ENCODE results near the gene MYH8. TPM values are rescaled to one million over a fixed set of nuclear protein-coding genes. Genes with fewer than 3 reads are reported as not detected.

The MYH8 gene
- total RNA-seq, 1 donor from 2014 or later: not detected

DNA sequence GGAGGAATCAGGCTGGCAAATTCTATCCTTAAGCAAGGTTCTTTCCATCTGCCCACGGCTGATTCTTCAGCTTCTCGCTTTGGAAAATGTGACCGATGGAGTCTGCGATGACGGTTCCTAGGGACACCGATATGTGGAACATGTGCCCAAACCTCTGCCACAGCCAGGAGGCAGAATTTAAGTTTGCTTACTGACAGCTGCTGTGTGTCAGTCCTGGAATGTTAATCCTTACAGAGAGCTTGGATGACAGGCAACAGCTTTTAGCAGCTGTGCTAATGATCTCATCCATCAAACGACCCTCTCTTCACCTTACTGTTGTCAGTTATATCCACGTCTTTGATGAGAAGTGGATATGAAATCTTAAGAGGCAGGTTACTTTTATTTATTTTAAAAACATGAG, 37.6 kb downstream of the MYH8 start:
- no peak overlapping the region for H3K4me3 Mint-ChIP-seq
- H3K9me3 Mint-ChIP-seq: peaks cover 4% of the 10 kb centered on the region
- H3K27me3 Mint-ChIP-seq (ENCODE audit: low read depth): no peaks in the 10 kb centered on the region
- TF ChIP-seq CTCF (IDR thresholded peaks at IDR 0.05; ENCODE audit: unreplicated experiment): no peak
- DNase-seq (ENCODE audit: low spot score in 2 of 2, unreplicated experiment in 2 of 2): no peak
- H3K27ac Mint-ChIP-seq: no peak overlapping the region
- H3K4me1 Mint-ChIP-seq: no peaks in the 10 kb centered on the region
- H3K36me3 Mint-ChIP-seq: peaks cover 2% of the 10 kb centered on the region

DNA sequence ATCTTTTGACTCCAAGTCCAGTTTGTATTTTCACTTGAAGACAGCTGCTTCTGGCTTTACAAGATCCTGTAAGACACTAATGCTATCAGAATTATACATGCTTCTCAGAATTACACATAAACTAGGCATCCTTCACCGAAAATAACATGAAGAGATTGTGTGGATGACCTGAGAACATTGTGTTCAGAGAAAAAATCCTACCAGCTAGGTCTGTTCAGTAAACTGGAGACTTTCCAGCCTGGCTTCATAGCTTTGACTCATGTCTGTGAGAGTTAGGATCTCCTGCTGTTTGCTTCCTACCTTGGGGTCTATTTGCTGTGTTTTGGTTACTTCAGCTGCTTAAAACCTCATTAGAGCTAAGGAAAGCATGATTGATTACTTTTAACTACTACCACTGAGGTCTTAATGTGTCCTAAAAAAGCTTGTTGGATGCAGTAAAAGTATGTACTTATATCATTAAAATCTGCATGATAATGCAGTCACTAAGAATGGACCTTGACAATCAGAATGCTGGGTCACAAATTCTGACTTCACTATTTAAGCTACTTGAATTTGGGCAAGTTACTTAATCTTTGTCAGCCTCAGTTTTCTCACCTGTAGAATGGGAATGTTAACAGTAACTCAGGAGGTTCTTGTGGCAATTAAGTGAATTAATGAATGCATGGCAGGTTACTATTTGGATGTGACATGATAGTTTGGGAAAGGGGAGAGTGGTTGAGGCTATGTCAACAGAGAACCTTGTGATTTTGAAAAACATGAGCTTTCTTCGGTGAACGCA, 40.9 kb downstream of the MYH8 start:
- DNase-seq (ENCODE audit: low spot score in 2 of 2, unreplicated experiment in 2 of 2): no peak
- no peak for TF ChIP-seq CTCF (IDR thresholded peaks at IDR 0.05; ENCODE audit: unreplicated experiment)
- H3K4me1 Mint-ChIP-seq: no peaks in the 10 kb centered on the region
- H3K27ac Mint-ChIP-seq: no peak overlapping the region
- no peak overlapping the region for H3K4me3 Mint-ChIP-seq
- H3K27me3 Mint-ChIP-seq (ENCODE audit: low read depth): no peaks in the 10 kb centered on the region
- no peaks in the 10 kb centered on the region for H3K9me3 Mint-ChIP-seq
- H3K36me3 Mint-ChIP-seq: no peaks in the 10 kb centered on the region

GRCh38 chr17:10372906-10373305, 48.8 kb downstream of the MYH8 start, which contains the start of gene MYH13:
TSS of gene MYH13 (minus strand) at chr17:10373006. CDS start at chr17:10364530, 8,476 bp downstream.
- H3K27me3 Mint-ChIP-seq (ENCODE audit: low read depth): peaks cover 30% of the 10 kb centered on the region
- no peak within 1 kb of the TSS for H3K4me3 Mint-ChIP-seq
- DNase-seq (ENCODE audit: low spot score in 2 of 2, unreplicated experiment in 2 of 2): no peak
- H3K27ac Mint-ChIP-seq: no peak within 1 kb of the TSS
- no peak for TF ChIP-seq CTCF (IDR thresholded peaks at IDR 0.05; ENCODE audit: unreplicated experiment)
- H3K9me3 Mint-ChIP-seq: no peaks in the 10 kb centered on the region
- H3K36me3 Mint-ChIP-seq: no peaks in the 10 kb centered on the region
- H3K4me1 Mint-ChIP-seq: no peaks in the 10 kb centered on the region

DNA sequence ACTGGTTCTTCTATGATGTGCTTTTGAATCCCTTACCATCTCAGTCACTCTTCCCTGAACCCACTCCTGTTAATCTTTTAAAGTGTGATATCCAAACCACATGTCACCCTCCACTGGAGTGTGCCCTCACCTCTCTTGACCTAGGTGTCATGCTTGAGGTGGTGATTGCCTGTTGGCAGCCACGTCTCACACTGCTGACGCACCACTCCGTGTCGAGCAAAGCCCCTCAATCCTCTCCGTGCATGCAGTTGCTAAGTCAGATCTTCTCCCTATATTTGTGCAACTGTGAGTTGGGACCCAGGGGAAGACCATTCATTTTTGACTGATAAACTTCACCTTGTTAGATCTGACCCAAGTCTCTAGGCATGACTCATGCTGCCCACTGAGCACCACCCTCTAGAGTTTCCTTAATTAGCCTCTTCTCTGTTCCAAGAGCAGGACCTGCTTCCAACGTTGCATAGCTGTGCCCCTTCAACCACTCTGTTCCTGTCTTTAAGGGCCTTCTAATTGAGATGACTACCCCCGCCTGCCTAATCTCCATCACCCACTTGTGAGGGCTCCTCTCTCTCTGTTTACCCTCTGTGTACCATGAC, 51.6 kb downstream of the MYH8 start:
- H3K27ac Mint-ChIP-seq: no peak overlapping the region
- no peaks in the 10 kb centered on the region for H3K36me3 Mint-ChIP-seq
- peaks cover 34% of the 10 kb centered on the region for H3K27me3 Mint-ChIP-seq (ENCODE audit: low read depth)
- no peak for DNase-seq (ENCODE audit: low spot score in 2 of 2, unreplicated experiment in 2 of 2)
- no peaks in the 10 kb centered on the region for H3K4me1 Mint-ChIP-seq
- no peak for TF ChIP-seq CTCF (IDR thresholded peaks at IDR 0.05; ENCODE audit: unreplicated experiment)
- no peaks in the 10 kb centered on the region for H3K9me3 Mint-ChIP-seq
- H3K4me3 Mint-ChIP-seq: no peak overlapping the region

GRCh38 chr17:10369239-10369638, 52.5 kb downstream of the MYH8 start:
- no peak for DNase-seq (ENCODE audit: low spot score in 2 of 2, unreplicated experiment in 2 of 2)
- H3K27me3 Mint-ChIP-seq (ENCODE audit: low read depth): peaks cover 34% of the 10 kb centered on the region
- H3K4me3 Mint-ChIP-seq: no peak overlapping the region
- no peaks in the 10 kb centered on the region for H3K4me1 Mint-ChIP-seq
- H3K9me3 Mint-ChIP-seq: no peaks in the 10 kb centered on the region
- H3K27ac Mint-ChIP-seq: no peak overlapping the region
- TF ChIP-seq CTCF (IDR thresholded peaks at IDR 0.05; ENCODE audit: unreplicated experiment): no peak
- H3K36me3 Mint-ChIP-seq: no peaks in the 10 kb centered on the region
